Activated T-cell treated with anti-CD3 and anti-CD28 coated beads, Interleukin-2, amount 50 U/mL, for 48 hours (primary cell): ENCODE results near the gene TRIM39.

Source experiments
- DNase-seq, 2 experiments: peaks; one replicate each; pipeline ENCODE4 v3.0.0-alpha.2; 2020

Gene TRIM39

GRCh38 chr6:30328397-30328796, 1.7 kb downstream of the TRIM39 start:
- no peak for DNase-seq

- no peak for DNase-seq
These were observed 2.6 kb downstream of the TRIM39 start for GRCh38 chr6:30329331-30329730.

- no peak for DNase-seq
These were observed 5.3 kb downstream of the TRIM39 start for GRCh38 chr6:30331981-30332380.

- DNase-seq: no peak
These were observed 7.5 kb downstream of the TRIM39 start for GRCh38 chr6:30334075-30334783.

GRCh38 chr6:30340589-30341054, 13.9 kb downstream of the TRIM39 start:
- DNase-seq: no peak

DNA sequence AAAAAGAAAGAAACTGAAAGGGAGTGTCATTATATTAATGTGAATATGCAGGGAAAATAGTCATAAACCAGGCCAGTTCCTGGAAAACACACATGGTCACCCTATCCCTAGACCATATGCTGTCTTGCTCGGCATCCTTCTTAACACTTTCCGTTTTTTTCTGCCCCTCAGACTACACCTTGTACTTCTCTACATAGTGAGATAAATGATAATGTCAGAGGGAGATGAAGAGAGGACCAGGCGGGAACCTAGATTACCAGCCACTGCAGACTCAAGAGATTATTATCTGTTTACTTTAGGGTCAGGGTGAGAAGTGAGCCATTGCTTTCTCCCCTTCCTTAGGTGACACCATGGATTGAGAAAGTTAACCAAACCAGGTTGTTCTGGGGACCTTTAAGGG, 14.5 kb downstream of the TRIM39 start:
- DNase-seq: no peak

- DNase-seq: no peak
These were observed 15.0 kb downstream of the TRIM39 start for GRCh38 chr6:30341728-30342127.

DNA sequence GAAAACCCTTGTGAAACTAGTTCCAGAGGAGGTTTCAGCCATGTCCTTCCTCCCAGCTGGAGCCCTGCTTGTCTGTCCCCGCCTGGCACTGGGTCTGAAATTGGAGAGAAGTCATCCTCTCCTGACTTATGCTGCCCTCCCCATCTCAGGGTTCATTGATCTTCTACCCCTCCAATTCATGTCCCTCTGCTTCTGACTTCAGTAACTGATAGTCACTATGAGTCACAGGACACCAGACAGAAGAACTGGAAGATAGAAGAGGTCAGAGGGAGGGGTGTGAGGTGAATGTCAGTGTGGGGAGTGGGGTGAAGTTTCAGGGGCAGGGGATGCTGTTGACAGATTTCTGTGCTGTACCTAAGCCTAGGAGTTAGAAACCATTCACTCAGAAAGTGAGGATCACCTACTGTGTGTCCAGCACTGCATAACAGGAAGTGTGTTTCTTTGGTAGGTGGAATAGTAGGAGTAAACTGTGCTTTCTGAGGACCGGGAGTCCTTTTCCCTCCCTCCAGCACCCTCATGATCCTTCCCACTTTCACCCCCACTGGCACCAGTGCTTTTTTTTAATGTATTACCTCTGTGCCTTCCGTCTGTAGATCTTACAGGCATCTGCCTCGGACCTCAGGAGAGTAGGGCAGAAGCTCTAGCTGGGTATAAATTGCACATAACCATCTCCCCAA, 17.6 kb downstream of the TRIM39 start:
- no peak for DNase-seq

GRCh38 chr6:30344868-30345671, 18.3 kb downstream of the TRIM39 start, which contains the start of gene RPP21:
RPP21 (plus strand) TSS chr6:30345156; CDS start chr6:30345172, 16 bp downstream.
- peak; percentile 91 to 93 for DNase-seq

DNA sequence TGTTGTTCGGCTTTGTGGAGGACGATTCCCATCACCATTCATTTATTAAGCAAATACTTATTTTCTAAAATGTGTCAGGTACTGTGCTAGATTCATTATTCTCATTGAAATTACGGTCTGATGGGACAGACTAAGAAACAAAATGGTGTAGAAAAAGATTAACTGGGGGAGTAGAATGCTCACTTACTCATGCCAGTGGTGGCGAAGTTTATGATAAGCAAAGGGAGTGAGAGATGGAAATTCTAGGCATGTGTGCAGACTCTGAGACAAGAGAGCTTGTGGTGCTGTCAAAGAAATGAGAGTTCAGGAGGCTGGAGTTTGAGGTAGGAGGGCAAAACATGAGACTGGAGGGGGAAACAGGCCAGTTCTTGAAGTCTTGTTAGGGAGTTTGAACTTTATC, 19.1 kb downstream of the TRIM39 start:
- DNase-seq: no peak

- no peak for DNase-seq
These were observed 22.2 kb downstream of the TRIM39 start for GRCh38 chr6:30348957-30349356.

DNA sequence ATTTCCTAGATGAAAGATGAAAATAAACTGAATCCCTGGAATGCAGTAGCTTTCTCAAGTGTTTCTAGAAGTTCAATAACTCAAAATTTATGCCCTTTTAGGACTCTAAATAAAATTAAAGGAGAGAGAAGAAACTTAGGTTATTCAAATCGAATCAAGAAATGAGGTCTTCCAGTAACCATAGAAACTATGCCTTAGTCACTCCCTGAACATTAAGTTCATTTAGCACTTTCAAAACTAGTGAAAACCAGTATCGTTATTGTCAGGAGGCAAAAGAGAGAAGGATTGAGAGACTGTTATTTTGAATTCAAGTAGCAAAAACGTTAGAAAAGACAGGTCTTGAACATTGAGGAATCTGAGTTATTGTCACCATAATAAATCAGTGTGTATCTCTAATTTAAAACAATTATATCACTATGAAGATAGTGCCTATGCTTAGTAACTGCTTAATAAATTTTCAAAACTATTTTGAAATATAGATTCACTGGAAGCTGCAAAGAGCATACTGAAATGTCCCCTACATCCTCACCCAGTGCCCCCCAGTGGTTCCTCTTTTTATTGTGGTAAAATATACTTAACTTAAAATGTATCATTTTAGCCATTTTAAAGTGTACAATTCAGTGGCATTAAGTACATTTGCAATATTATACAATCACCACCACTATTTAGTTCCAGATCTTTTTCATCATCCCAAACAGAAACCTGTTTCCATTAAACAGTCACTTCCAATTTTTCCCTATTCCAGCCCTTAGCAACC, 22.9 kb downstream of the TRIM39 start:
- DNase-seq: no peak

GRCh38 chr6:30350524-30350923, 23.8 kb downstream of the TRIM39 start:
- DNase-seq: no peak

GRCh38 chr6:30352550-30352949, 25.8 kb downstream of the TRIM39 start:
- no peak for DNase-seq

GRCh38 chr6:30355281-30355680, 28.6 kb downstream of the TRIM39 start:
- DNase-seq: no peak

DNA sequence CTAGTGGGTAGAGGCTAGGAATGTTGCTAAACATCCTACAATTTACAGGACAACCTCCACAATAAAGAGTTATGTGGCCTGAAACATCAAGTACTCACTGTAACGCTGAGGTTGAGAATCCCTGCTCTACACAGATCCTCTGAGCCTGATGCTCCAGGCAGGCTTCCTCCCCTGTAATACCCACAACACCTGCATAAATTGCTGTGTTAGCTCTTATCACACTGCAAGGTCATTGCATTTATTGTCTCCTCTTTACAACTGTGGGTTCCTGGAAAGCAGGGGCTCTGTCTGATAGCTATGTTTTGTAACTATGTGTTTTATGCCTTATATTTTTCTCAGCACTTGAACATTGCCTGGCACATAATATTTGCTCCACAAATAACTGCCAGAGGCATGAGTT, 29.8 kb downstream of the TRIM39 start:
- no peak for DNase-seq

GRCh38 chr6:30357678-30358540, 31.2 kb downstream of the TRIM39 start:
- DNase-seq: peak; percentile 58 to 63

DNA sequence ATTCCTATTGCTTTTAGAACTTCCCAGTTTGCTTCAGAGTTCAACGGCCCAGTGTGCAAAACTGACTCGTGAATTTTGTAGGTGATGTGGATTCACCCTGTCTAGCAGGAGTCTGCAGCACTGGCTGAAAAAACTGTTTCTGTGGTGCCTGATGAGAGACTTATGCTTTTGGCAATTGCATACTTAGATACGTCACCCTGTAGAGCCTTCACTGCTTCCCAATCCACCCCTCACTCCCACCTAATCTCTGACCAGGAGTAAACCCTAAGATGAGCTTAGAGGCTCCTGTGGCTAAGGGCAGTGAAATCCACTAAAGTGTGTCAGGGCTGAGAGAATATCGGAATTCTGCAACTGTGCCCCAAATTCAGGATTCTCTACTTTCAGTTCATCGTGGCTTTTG, 32.5 kb downstream of the TRIM39 start:
- DNase-seq: no peak

- no peak for DNase-seq
These were observed 33.4 kb downstream of the TRIM39 start for GRCh38 chr6:30360139-30360538.

DNA sequence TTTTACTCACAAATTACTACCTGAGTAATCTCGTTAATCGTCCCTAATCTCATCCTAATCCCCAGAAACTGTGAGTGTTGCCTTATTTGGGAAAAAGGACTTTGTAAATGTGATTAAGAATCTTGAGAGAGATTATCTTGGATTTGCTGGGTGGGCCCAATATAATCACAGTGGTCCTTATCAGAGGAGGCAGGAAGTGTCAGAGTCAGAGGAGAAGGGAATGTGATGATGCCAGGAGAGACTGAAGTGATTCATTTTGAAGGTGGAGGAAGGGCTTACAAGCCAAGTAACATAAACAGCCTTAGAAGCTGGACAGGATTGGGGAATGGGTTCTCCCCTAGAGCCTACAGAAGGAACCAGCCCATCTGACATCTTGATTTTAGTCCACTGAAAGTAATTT, 34.9 kb downstream of the TRIM39 start:
- no peak for DNase-seq

DNA sequence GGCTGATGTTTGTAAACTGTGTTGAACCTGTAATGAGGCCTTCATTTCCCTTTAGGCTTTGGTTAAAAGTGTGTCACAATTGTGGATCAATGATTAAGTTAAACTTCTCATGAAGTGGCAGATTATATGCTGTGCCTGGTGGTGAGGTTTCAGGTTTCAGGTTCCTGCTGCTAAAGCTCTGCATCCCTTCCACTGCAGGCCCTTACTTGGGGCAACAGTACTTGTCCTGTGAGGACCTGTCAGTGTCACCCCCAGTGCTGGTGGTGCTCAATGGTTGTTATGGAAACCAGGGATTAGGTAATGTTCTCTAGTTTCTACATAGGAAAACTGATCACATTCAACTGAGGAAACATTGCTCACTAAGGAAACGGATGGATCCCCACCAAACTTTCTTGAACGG, 36.7 kb downstream of the TRIM39 start:
- no peak for DNase-seq

- no peak for DNase-seq
These were observed 37.9 kb downstream of the TRIM39 start for GRCh38 chr6:30364591-30364990.
